C4-2B (cell line): ENCODE data around the gene GLCE.

Experiments
- ZFX ChIP-seq: fragments of 450-650 bp; IDR thresholded peaks from 2 replicates; pipeline ENCODE4 v1.6.1; 2017
- TF ChIP-seq, protein P1 (sequence below): fragments of 450-650 bp; conservative IDR thresholded peaks from 2 replicates; pipeline ENCODE4 v1.5.1; 2017; ENCODE audit warnings: mild to moderate bottlenecking

DNA sequence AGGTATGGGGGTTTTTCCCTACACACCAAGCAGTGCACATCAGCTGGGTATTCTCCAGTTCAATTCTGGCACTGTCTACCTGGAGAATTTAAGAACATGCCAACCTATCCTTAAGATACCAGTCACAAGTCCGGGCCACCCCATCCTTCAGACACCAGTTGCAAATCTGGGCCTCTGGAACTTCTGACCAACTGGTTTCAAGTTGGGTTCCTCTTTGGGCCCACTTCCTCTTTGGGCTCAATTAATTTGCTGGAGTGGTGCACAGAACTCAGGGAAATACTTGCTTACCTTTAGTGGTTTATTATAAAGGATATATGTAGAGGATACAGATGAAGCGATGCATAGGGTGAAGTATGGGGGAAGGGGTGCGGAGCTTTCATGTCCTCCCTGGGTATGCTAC, 25.3 kb downstream of the GLCE start:
- TF ChIP-seq, protein P1, sequence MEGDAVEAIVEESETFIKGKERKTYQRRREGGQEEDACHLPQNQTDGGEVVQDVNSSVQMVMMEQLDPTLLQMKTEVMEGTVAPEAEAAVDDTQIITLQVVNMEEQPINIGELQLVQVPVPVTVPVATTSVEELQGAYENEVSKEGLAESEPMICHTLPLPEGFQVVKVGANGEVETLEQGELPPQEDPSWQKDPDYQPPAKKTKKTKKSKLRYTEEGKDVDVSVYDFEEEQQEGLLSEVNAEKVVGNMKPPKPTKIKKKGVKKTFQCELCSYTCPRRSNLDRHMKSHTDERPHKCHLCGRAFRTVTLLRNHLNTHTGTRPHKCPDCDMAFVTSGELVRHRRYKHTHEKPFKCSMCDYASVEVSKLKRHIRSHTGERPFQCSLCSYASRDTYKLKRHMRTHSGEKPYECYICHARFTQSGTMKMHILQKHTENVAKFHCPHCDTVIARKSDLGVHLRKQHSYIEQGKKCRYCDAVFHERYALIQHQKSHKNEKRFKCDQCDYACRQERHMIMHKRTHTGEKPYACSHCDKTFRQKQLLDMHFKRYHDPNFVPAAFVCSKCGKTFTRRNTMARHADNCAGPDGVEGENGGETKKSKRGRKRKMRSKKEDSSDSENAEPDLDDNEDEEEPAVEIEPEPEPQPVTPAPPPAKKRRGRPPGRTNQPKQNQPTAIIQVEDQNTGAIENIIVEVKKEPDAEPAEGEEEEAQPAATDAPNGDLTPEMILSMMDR, result no peak
- no peak for TF ChIP-seq ZFX
